Neural progenitor cell (in vitro differentiated cells): ENCODE data around the gene TNIK. TPM values are rescaled to one million over a fixed set of nuclear protein-coding genes. Genes with fewer than 3 reads are reported as not detected.

Experiments
- DNase-seq: peaks from one replicate; pipeline ENCODE4 v3.0.0-alpha.2; 2016; ENCODE audit warnings: low spot score
- H2AFZ ChIP-seq: fragments of 200-600 bp; sonication (generic); replicated peaks from 2 replicates; pipeline ENCODE4 v1.6.1; 2016; ENCODE audit warnings: antibody characterized with exemption
- H3F3A ChIP-seq: fragments of 200-600 bp; sonication (generic); 2 replicates; pipeline ENCODE4 v1.6.1; 2016; ENCODE audit warnings: antibody characterized with exemption, low read depth
- H3K27ac ChIP-seq: fragments of 200-600 bp; sonication (generic); 2 replicates; pipeline ENCODE4 v1.5.1; 2016; ENCODE audit warnings: mild to moderate bottlenecking
- H3K27me3 ChIP-seq: fragments of 200-600 bp; sonication (generic); 2 replicates; pipeline ENCODE4 v1.6.1; 2016; ENCODE audit warnings: mild to moderate bottlenecking, moderate library complexity
- H3K36me3 ChIP-seq: fragments of 200-600 bp; sonication (generic); 2 replicates; pipeline ENCODE4 v1.5.1; 2016
- H3K4me1 ChIP-seq: fragments of 200-600 bp; sonication (generic); 2 replicates; pipeline ENCODE4 v1.6.1; 2016; ENCODE audit warnings: mixed run types
- H3K4me2 ChIP-seq: fragments of 200-600 bp; sonication (generic); 2 replicates; pipeline ENCODE4 v1.6.1; 2016
- H3K4me3 ChIP-seq: fragments of 200-600 bp; sonication (generic); 2 replicates; pipeline ENCODE4 v1.5.1; 2016
- H3K79me2 ChIP-seq: fragments of 200-600 bp; sonication (generic); 2 replicates; pipeline ENCODE4 v1.6.1; 2016; ENCODE audit warnings: low read depth
- H3K9ac ChIP-seq: fragments of 200-600 bp; sonication (generic); 2 replicates; pipeline ENCODE4 v1.6.1; 2016
- H3K9me3 ChIP-seq: fragments of 200-600 bp; sonication (generic); 2 replicates; pipeline ENCODE4 v1.5.1; 2016; ENCODE audit warnings: low read depth
- H4K20me1 ChIP-seq: fragments of 200-600 bp; sonication (generic); 2 replicates; pipeline ENCODE4 v1.6.1; 2016; ENCODE audit warnings: low read depth
- H3K27ac Mint-ChIP-seq: 3 replicates; pipeline ENCODE4 v1.8.0; 2021; ENCODE audit warnings: mixed read lengths
- H3K27me3 Mint-ChIP-seq: 2 replicates; pipeline ENCODE4 v1.8.0; 2022; ENCODE audit warnings: low read depth, mild to moderate bottlenecking, inconsistent platforms, moderate library complexity, mixed read lengths; ENCODE audit not compliant: insufficient read depth
- H3K36me3 Mint-ChIP-seq: 3 replicates; pipeline ENCODE4 v1.8.0; 2021; ENCODE audit warnings: mixed read lengths
- H3K4me1 Mint-ChIP-seq: 3 replicates; pipeline ENCODE4 v1.8.0; 2021; ENCODE audit warnings: mixed read lengths
- H3K4me3 Mint-ChIP-seq: 3 replicates; pipeline ENCODE4 v1.8.0; 2021; ENCODE audit warnings: mild to moderate bottlenecking, moderate library complexity, mixed read lengths
- H3K9me3 Mint-ChIP-seq: 3 replicates; pipeline ENCODE4 v1.8.0; 2020; ENCODE audit warnings: mixed read lengths
- EZH2 ChIP-seq: fragments of 200-600 bp; sonication (generic); IDR thresholded peaks from 2 replicates; pipeline ENCODE4 v1.6.1; 2017; ENCODE audit warnings: antibody characterized with exemption, mild to moderate bottlenecking, moderate library complexity
- EZH2phosphoT487 ChIP-seq: fragments of 200-600 bp; sonication (generic); IDR thresholded peaks from 2 replicates; pipeline ENCODE4 v1.6.1; 2017; ENCODE audit warnings: antibody characterized with exemption
- total RNA-seq: library from RNA; depleted of rRNA; stranded (reverse); fragments of >200 nt; gene quantifications from 2 replicates; pipeline ENCODE4 v1.2.3, GENCODE V29; 2015; ENCODE audit warnings: low replicate concordance
- TF ChIP-seq, protein P1 (sequence below): fragments of 200-600 bp; sonication (generic); IDR thresholded peaks from 2 replicates; pipeline ENCODE4 v1.5.1; 2017; ENCODE audit warnings: antibody characterized with exemption, mild to moderate bottlenecking

Gene TNIK
- total RNA-seq, 1 donor from 2014 or later = 3.0 TPM

DNA sequence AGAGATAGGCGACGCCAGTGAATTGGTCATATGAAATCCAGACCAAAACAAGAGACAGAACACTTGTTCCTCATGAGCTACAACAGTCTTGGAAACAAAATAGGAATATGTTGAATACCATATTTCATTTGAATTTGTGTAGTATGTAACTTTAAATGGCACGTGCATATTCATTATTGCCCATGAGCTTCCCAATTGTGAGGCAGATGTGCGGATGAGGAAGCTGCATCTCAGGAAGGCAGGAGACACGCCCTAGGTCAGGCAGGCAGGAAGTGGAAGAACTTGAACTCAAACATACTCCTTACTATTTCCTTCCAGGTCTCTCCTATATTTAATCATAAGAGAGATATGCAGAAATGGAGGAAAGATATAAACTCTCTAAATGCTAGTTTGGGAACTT lies 326.9 kb downstream of the TNIK start:
- Mint-ChIP-seq H3K9me3 (no peaks in the 10 kb centered on the region), H3K36me3 (peaks cover 32% of the 10 kb centered on the region), H3K27me3 (no peaks in the 10 kb centered on the region), H3K4me3 (no peak overlapping the region), H3K27ac (no peak overlapping the region), H3K4me1 (no peaks in the 10 kb centered on the region)
- Histone ChIP-seq H4K20me1 (no peaks in the 10 kb centered on the region), H3K27me3 (no peaks in the 10 kb centered on the region), H3K4me3 (no peak overlapping the region), H3K4me2 (no peak overlapping the region), H3K36me3 (no peaks in the 10 kb centered on the region), H3K9me3 (no peaks in the 10 kb centered on the region), H3K79me2 (no peaks in the 10 kb centered on the region), H2AFZ (no peak overlapping the region), H3K27ac (no peak overlapping the region), H3F3A (peaks cover 6% of the 10 kb centered on the region), H3K4me1 (peaks cover 13% of the 10 kb centered on the region), H3K9ac (no peak overlapping the region)
- DNase-seq = no peak
- TF ChIP-seq, protein P1, sequence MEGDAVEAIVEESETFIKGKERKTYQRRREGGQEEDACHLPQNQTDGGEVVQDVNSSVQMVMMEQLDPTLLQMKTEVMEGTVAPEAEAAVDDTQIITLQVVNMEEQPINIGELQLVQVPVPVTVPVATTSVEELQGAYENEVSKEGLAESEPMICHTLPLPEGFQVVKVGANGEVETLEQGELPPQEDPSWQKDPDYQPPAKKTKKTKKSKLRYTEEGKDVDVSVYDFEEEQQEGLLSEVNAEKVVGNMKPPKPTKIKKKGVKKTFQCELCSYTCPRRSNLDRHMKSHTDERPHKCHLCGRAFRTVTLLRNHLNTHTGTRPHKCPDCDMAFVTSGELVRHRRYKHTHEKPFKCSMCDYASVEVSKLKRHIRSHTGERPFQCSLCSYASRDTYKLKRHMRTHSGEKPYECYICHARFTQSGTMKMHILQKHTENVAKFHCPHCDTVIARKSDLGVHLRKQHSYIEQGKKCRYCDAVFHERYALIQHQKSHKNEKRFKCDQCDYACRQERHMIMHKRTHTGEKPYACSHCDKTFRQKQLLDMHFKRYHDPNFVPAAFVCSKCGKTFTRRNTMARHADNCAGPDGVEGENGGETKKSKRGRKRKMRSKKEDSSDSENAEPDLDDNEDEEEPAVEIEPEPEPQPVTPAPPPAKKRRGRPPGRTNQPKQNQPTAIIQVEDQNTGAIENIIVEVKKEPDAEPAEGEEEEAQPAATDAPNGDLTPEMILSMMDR = no peak
- no peak for TF ChIP-seq EZH2phosphoT487
- TF ChIP-seq EZH2 = no peak

DNA sequence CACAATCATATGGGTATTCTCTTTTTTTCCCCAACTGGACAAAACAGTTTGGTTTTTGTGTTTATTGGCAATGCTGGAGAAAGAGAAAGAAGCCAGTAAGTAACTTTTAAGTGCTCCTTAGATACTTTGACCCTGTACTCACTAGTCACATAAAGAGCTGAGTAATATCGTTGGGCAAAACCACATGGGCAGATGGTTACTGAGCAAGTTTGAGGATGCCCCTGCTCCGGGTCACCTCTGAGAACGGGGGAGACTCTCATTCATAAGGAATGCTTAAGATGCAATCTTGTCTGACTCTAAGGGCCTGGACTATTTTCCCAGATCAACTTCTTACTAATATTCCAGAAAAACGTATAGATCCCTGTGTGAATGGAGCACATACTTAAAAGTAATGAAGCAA lies 327.3 kb downstream of the TNIK start:
- Histone ChIP-seq H3K27ac (no peak overlapping the region), H3F3A (peaks cover under 1% of the 10 kb centered on the region), H3K9ac (no peak overlapping the region), H4K20me1 (no peaks in the 10 kb centered on the region), H3K36me3 (no peaks in the 10 kb centered on the region), H3K4me1 (peaks cover 8% of the 10 kb centered on the region), H3K4me2 (no peak overlapping the region), H3K27me3 (no peaks in the 10 kb centered on the region), H3K79me2 (no peaks in the 10 kb centered on the region), H3K9me3 (no peaks in the 10 kb centered on the region), H2AFZ (no peak overlapping the region), H3K4me3 (no peak overlapping the region)
- no peak for DNase-seq
- no peaks in the 10 kb centered on the region for H3K9me3 Mint-ChIP-seq
- H3K27ac Mint-ChIP-seq = no peak overlapping the region
- no peaks in the 10 kb centered on the region for H3K4me1 Mint-ChIP-seq
- H3K36me3 Mint-ChIP-seq = peaks cover 29% of the 10 kb centered on the region
- H3K4me3 Mint-ChIP-seq = no peak overlapping the region
- TF ChIP-seq EZH2phosphoT487 (no peak), EZH2 (no peak)
- TF ChIP-seq, protein P1 = no peak
- H3K27me3 Mint-ChIP-seq = no peaks in the 10 kb centered on the region

DNA sequence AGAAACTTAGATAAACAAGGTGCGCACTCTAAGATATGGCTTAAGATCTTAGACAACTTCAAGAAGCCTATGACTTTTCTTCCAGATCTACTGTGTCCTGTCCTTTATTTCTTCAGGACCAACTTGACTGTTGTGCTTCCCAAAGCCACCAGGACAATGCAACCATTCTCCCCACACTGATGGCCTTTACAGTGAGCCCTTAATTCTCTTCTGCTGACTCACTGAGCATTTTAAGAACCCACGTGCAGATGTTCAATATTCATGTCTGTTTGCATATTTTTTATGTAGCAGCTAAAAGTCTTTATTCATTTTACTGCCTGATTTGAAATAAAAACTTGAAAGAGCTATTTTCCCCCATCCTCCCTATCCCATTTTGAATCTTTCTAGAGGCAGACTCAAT lies 330.4 kb downstream of the TNIK start:
- TF ChIP-seq, protein P1 = no peak
- Mint-ChIP-seq H3K27ac (no peak overlapping the region), H3K9me3 (no peaks in the 10 kb centered on the region), H3K4me1 (no peaks in the 10 kb centered on the region), H3K36me3 (peaks cover 28% of the 10 kb centered on the region), H3K4me3 (no peak overlapping the region), H3K27me3 (no peaks in the 10 kb centered on the region)
- H3K79me2 ChIP-seq = no peaks in the 10 kb centered on the region
- no peaks in the 10 kb centered on the region for H3K4me1 ChIP-seq
- no peaks in the 10 kb centered on the region for H3K36me3 ChIP-seq
- H2AFZ ChIP-seq = no peak overlapping the region
- H3K4me2 ChIP-seq = no peak overlapping the region
- H3F3A ChIP-seq = no peaks in the 10 kb centered on the region
- H4K20me1 ChIP-seq = no peaks in the 10 kb centered on the region
- no peaks in the 10 kb centered on the region for H3K27me3 ChIP-seq
- H3K4me3 ChIP-seq = no peak overlapping the region
- H3K27ac ChIP-seq = no peak overlapping the region
- H3K9me3 ChIP-seq = no peaks in the 10 kb centered on the region
- no peak overlapping the region for H3K9ac ChIP-seq
- DNase-seq = no peak

DNA sequence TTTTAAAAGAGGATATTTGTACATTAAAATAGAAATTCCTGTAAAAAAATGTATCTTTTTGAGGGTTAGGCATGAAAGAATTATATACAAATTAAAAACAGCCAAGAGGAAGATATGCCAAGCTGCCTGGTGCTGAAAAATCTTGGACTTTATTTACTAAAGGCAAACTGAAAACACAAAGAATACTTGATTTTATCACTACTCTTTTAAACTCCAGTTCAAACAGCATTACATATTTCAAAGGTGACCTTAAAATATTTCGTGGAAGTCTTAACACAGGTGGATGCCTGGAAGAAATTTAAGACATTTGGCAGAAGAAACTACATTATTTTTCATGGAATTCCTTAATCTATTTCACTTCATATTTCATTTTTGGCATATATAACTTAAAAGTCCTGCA lies 332.6 kb downstream of the TNIK start:
- TF ChIP-seq, protein P1 = no peak
- TF ChIP-seq EZH2 (no peak), EZH2phosphoT487 (no peak)
- no peaks in the 10 kb centered on the region for H3K36me3 ChIP-seq
- H3K27me3 Mint-ChIP-seq = no peaks in the 10 kb centered on the region
- no peak overlapping the region for H3K4me2 ChIP-seq
- no peaks in the 10 kb centered on the region for H3K9me3 ChIP-seq
- DNase-seq = no peak
- peaks cover 3% of the 10 kb centered on the region for H3K4me1 Mint-ChIP-seq
- H3F3A ChIP-seq = no peaks in the 10 kb centered on the region
- H3K27me3 ChIP-seq = no peaks in the 10 kb centered on the region
- no peak overlapping the region for H3K27ac Mint-ChIP-seq
- no peak overlapping the region for H3K27ac ChIP-seq
- H3K36me3 Mint-ChIP-seq = peaks cover 27% of the 10 kb centered on the region
- H3K9me3 Mint-ChIP-seq = no peaks in the 10 kb centered on the region
- H3K9ac ChIP-seq = no peak overlapping the region
- no peak overlapping the region for H3K4me3 Mint-ChIP-seq
- H3K4me1 ChIP-seq = no peaks in the 10 kb centered on the region
- H4K20me1 ChIP-seq = no peaks in the 10 kb centered on the region
- no peak overlapping the region for H2AFZ ChIP-seq
- no peak overlapping the region for H3K4me3 ChIP-seq
- H3K79me2 ChIP-seq = no peaks in the 10 kb centered on the region
